ENCODE data around the gene PTPRE. TPM values are rescaled to one million over a fixed set of nuclear protein-coding genes. Genes with fewer than 3 reads are reported as not detected.

The PTPRE gene
- total and polyA plus RNA-seq, 9 donors, result 2.1 to 15.5 (median 6.9) TPM

DNA sequence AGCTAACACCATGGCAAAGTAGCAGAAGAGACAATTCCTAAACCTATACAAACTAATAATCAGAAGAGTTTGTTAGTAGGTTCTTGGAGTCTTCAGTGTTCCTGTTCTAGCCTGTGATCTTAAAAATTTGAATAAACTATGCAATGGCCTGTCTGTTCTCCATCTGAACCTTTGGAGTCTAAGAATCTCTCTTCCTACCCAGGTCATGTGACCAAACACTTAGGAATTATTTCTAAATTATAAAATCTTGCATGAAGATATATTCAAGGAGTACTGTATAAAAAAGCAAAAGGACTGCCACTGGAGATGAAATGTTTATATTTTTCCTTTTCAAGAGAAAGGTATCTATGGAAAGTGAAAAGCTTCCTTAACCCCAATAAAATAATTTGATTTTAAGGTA, 216.9 kb downstream of the PTPRE start:
- no peaks in the 10 kb centered on the region for H3K27me3 ChIP-seq
- intact Hi-C loops (cut with DNase I), result no loop called here
- TF ChIP-seq, protein P1, sequence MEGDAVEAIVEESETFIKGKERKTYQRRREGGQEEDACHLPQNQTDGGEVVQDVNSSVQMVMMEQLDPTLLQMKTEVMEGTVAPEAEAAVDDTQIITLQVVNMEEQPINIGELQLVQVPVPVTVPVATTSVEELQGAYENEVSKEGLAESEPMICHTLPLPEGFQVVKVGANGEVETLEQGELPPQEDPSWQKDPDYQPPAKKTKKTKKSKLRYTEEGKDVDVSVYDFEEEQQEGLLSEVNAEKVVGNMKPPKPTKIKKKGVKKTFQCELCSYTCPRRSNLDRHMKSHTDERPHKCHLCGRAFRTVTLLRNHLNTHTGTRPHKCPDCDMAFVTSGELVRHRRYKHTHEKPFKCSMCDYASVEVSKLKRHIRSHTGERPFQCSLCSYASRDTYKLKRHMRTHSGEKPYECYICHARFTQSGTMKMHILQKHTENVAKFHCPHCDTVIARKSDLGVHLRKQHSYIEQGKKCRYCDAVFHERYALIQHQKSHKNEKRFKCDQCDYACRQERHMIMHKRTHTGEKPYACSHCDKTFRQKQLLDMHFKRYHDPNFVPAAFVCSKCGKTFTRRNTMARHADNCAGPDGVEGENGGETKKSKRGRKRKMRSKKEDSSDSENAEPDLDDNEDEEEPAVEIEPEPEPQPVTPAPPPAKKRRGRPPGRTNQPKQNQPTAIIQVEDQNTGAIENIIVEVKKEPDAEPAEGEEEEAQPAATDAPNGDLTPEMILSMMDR (IDR thresholded peaks at IDR 0.05), result no peak
- TF ChIP-seq EP300 (IDR thresholded peaks at IDR 0.05), result no peak
- TF ChIP-seq POLR2A (IDR thresholded peaks at IDR 0.05), result no peak

DNA sequence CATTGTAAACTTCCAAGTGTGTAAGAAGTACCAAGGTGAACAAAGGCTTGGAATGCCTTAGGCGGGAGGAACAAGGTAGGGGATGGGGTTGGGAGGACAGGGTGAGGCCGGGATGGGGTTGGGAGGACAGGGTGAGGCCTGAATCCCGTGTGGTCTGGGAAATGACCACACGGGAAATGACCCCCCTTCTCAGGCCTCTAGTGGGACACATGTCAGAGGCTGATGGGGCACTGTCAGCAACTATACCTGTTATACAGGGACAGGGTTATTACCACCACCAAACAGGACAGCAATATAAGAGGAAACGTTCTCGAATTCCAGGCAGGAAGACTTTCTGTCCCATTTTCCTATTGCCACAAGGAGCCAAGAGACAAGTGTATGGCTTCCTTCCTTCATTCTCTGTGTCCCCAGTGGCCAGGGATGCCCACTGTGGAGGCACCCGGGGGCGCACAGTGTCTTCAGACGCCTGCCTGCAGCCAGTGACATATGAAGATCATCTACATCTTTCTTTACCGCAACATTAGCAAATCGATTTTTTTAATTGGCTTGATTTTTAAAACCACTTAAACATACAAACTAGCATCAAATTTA, 218.0 kb downstream of the PTPRE start:
- TF ChIP-seq EP300 (IDR thresholded peaks at IDR 0.05), result no peak
- TF ChIP-seq, protein P1 (IDR thresholded peaks at IDR 0.05), result no peak
- TF ChIP-seq POLR2A (IDR thresholded peaks at IDR 0.05), result no peak
- H3K36me3 ChIP-seq, result no peaks in the 10 kb centered on the region
- WGBS, 3 donors, result 28 to 38% (median 31%) methylated on average over 11 of the region's 11 CpGs
- H3K4me1 ChIP-seq (ENCODE audit: insufficient read depth), result peaks cover 10% of the 10 kb centered on the region
- no peak overlapping the region for H3K27ac ChIP-seq
- no peak overlapping the region for H3K4me3 ChIP-seq
- H3K27me3 ChIP-seq, result no peaks in the 10 kb centered on the region
- intact Hi-C loops (cut with DNase I), result no loop called here
- DNase-seq, result no peak
- no peaks in the 10 kb centered on the region for H3K9me3 ChIP-seq

More for the DNA sequence above, 216.9 kb downstream of the PTPRE start:
- Histone ChIP-seq H3K4me3 (no peak overlapping the region), H3K27ac (no peak overlapping the region), H3K9me3 (no peaks in the 10 kb centered on the region), H3K4me1 (ENCODE audit: insufficient read depth) (peaks cover 10% of the 10 kb centered on the region), H3K36me3 (no peaks in the 10 kb centered on the region)
- DNase-seq, result no peak

DNA sequence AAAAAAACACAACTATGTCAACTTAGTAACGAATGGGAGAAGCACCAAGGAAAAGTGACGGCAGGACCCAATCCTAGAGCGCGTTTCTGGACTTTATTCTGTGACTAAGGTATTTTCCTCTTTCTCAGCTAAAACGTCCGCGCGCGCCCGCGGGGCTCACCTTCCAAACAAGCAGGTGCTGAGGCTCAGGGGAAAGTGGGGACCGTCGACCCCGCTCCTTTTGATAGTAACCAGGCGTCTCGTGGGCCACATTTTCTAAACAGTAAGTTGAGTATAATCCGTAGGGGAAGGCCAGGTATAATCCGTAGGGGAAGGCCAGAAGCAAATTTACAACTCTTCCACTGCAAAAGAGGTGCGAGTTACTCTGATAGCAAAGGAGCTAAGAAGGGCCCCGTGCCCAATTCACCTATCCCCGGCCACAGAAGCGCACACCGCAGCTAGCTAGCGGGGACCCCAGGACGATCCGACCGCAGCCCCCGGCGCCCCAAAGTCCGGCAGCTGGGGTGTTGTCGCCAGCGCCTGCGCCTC, 218.6 kb downstream of the PTPRE start:
- Histone ChIP-seq H3K4me3 (peak overlapping the region; percentile 43), H3K9me3 (no peaks in the 10 kb centered on the region), H3K36me3 (no peaks in the 10 kb centered on the region), H3K27ac (no peak overlapping the region), H3K4me1 (ENCODE audit: insufficient read depth) (peaks cover 10% of the 10 kb centered on the region), H3K27me3 (no peaks in the 10 kb centered on the region)
- no peak for DNase-seq
- 1 to 3% (median 1%) methylated on average over 26 to 33 of the region's 33 CpGs for WGBS, 3 donors
- intact Hi-C loops (cut with DNase I), result no loop called here
- TF ChIP-seq EP300 (IDR thresholded peaks at IDR 0.05) (no peak), POLR2A (IDR thresholded peaks at IDR 0.05) (no peak)
- TF ChIP-seq, protein P1 (IDR thresholded peaks at IDR 0.05), result no peak

DNA sequence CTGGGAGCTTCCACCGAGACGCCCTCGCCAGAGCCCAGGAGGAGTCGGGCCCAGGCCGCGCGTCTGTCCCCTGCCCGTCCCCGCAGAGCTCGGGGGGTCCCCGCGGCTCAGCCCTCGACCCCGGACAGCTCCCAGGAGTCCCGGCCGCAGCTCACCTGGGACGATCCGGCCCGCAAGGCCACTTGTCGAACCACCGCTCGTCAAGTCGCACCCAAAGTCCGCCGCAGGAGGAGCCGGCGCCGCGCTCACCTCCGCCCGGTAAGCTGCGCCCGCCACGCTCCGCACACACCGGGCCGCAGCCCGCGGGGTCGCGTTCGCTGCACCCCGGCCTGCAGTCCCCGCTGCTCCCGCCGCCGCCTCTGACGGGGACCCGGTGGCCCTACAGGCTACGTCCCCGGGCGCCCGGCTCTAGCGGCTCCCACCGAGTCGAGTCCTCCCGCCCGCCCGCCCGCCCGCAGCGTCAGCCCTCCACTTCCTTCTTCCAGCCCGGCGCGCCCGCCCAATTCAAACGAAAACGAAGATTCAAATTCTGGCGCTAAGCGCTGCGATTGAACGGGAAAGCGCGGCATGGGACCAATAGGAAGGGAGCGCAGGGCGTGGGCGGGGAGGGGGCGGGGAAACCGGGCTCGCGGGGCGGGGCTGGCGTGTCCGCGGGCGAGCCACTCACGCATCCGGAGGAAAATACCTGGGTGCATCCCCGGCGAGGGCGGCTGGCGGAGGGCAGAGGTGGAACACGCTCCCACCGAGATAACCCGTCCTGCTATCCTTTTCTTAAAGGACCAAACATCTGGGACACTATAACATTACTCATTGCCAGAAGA, 219.3 kb downstream of the PTPRE start, which contains the start of gene MKI67:
Gene MKI67, minus strand, starts transcription at position 480 of the 821 bp plus-strand sequence. CDS start 756 bp downstream, outside the sequence.
- 0 to 1% (median 1%) methylated on average over 63 to 95 of the region's 95 CpGs for WGBS, 3 donors
- peaks cover 10% of the 10 kb centered on the region for H3K4me1 ChIP-seq (ENCODE audit: insufficient read depth)
- no peaks in the 10 kb centered on the region for H3K9me3 ChIP-seq
- no peaks in the 10 kb centered on the region for H3K36me3 ChIP-seq
- H3K27ac ChIP-seq, result no peak within 1 kb of the TSS
- TF ChIP-seq EP300 (IDR thresholded peaks at IDR 0.05), result no peak
- no peak for TF ChIP-seq POLR2A (IDR thresholded peaks at IDR 0.05)
- TF ChIP-seq, protein P1 (IDR thresholded peaks at IDR 0.05), result no peak
- H3K27me3 ChIP-seq, result no peaks in the 10 kb centered on the region
- intact Hi-C loops (cut with DNase I), result no loop called here
- peak within 1 kb of the TSS; percentile 43 for H3K4me3 ChIP-seq
- peak; percentile 37 to 69 (median 49) for DNase-seq
